NCI-H1436 (cell line): ENCODE results near the gene CEP44.
"Not testable (repeated sequence)": the region's sequence is repeated elsewhere in the genome, so short reads cannot be mapped to it uniquely, and the experiment has no call there.

Source experiments
- DNase-seq: peaks from one replicate; lab custom pipeline; 2025; lab: John Stamatoyannopoulos, UW

CEP44 gene

DNA sequence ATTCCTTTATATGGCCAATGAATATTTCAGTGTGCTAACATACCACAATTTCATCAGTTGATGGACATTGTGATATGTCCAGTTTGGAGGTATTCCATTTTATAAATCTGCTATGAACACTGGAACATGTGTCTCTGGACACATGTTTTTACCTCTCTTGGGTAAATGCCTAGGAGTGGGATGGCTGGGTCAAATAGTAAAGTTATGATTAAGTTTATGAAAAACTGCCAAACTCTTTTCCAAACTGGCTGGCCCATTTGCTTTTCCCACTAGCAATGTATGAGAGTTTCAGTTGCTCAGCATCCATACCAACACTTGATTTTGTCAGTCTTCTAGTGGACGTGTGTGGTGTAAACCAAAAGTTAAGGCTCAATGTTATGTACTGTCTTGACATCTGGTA is 40.5 kb downstream of the CEP44 start:
- no peak for DNase-seq

DNA sequence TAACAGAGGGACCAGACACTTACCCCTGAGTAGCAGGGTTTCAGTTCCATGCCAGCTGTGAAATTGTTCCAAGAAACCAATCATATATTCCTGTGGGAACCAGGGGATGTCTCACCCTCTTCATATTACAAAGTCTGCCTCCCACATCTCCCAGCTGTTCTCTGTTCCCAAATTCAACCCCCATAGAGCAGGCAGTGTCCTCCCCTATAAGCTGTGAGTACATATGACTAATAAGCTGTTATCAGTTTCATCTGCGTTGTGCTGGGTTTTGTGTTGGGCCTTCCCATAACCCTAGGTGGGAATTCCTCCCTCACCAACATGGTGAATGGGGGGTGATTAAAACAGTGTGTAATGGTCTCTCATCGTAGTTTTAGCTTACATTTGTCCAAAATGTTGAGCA is 41.0 kb downstream of the CEP44 start:
- no peak for DNase-seq

DNA sequence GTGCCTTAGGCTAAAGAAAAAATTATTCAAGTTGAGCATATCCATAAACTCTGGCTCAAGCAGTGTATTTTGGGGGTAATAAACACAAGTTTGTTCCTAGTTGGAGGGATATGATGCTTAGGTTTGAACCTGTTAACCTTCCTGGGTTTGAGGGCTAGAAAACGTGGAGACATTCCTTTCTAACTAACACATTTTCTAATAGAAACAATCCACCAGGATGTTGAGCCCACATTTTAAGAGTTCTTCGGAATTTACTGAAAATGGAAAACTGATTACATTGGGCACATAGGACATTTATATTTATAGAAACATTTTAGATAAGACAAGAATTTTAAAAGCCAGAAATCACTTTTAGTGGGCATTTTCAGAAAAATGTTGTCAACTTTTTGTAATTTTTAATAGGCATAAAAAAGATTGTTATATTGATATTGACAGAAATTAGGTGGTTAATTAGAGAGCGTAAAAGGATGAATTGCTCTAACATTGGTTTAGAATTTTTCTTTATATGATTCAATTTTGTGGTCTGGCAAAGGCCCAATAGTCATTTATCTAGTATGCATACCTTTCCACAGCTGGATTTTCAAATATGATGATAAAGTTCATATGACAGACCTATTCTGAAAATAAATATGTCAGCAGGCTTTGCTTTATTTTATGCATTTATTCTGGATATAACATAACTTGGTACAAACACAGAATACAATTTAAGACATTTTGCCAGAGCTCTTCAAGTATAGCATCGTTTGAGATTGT is 49.2 kb downstream of the CEP44 start:
- no peak for DNase-seq

DNA sequence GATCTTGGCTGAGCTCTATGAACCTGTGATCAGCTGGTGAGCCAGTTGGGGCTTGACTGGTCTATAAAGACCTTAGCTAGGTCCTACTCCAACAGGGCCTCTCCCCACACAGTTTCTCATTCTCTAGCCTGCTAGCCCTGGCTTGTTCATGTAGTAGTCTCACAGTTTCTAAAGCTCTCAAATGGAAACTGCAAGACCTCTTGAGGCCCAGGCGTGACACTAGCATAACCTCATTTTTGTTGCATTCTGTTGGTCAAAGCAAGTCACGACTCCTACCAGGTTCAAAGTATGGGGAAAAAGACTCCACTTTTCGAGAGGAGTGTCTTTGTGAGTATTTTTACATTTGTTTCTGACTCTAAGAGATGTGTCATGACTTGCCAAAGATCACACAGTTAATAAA is 50.9 kb downstream of the CEP44 start:
- no peak for DNase-seq

DNA sequence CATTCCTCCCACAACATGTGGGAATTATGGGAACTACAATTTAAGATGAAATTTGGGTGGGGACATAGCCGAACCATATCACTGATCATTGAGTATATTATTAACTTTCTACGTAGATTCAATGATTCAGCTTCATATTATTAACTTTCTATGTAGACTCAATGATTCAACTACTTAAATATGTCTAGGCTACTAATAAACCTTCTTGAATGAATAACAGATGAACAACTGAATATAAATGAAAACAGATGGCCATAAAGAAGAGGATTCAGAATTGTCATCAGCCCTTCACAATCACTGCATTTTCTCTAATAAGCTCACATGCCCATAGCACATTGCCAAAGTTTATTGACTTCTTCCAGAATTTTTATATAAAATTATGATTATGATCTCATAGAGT is 57.0 kb downstream of the CEP44 start:
- DNase-seq = no peak

DNA sequence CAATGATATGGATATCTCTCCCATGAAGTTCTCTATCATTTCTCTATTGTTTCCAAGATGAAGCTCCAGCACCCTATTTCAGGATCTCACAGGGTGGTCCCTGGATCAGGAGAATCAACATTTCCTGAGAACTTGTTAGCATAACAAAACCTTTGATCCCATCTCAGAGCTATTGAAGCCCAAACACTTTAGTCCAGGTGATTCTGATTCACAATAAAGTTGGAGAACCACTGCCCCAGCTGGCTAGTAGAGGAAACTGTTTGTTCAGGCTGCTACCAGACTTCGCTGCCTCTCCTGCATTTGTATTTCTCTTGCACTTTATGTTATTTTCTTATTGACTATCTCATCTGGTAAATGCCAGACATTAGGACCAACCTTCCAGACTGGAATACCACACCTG is 65.4 kb downstream of the CEP44 start:
- DNase-seq = no peak

DNA sequence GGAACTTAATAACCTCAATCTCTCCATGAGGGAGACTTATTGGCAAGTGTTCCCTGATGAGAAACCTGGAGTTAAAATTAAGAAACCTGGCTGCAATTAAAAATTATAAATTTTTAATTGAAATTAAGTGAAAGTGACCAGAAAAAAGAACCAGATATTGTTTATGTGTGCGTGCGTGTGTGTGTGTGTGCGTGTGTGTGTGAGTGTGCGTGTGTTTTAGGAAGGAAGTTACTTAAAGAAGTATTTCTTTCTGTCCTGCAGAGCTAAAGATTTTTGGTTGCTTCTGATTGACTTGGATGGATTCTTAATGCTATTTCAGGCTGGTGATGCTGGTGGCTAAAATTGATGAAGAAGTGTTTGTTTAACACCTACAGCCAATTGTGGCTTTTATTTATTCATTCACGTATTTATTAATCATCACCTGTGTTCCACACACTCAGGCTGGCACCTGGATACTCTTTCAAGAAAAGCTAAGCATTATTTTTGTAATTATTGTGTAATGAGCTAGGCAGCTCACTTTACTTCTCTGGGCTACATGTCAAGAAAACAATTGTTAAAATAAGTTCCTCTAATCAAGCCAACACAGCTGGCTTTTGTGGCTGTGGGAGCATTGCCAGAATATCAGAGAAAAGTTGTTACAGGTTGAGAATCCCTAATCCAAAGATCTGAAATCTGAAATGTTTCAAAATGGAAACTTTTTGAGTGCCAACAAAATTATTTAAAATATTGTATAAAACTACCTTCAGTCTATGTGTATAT is 68.5 kb downstream of the CEP44 start:
- no peak for DNase-seq

DNA sequence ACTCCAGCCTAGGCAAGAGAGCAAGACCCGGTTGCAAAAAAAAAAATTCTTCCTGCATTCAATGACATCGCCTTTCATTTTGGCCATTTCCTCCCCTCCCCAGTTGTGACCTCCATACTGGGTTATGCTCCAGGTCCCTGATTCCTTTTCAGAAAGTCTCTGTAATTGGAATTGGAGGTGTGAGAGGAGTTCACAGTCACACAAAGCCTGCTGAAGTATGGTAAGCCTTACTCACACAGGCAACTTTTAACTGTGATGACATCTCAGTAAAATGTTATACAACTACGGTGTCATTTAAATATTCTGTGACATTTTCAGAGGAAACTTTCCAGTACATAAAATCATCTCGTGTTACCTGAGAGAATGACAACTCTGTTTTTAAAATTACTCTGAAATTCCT is 73.6 kb downstream of the CEP44 start:
- DNase-seq = no peak

DNA sequence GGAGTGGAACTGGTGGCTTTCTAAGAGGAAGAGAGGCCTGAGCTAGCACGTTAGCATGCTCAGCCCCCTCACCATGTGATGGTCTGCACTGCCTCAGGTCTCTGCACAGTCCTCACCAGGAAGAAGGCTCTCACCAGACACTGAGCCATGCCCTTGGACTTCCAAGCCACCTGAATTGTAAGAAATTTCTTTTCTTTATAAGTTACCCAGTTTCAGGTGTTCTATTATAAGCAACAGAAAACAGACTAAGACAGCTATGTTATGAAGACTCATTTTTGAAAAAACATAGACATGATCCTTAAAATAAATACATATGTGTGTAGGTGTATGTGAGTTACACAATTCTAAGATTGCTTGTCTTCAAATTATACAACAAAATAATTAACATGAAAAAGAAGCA is 74.7 kb downstream of the CEP44 start:
- no peak for DNase-seq

DNA sequence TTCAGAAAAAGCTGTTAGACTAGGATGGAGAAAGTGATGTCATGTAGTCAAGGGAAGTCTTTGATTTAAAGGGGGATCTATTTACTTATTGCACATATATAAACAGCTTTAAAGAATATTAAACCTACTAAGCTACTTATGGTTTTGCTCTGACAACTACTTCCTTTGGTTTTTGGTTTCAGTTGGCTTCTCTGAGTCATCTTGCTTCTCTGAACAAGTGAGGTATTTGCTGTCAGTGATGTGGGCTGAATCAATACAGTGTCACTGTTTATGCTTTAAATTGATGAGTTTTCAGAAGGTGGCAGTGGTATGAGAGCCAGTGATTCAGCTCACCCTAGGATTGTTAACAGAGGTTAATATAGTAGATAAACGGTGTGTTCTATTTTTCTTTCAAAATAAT is 75.1 kb downstream of the CEP44 start:
- no peak for DNase-seq

DNA sequence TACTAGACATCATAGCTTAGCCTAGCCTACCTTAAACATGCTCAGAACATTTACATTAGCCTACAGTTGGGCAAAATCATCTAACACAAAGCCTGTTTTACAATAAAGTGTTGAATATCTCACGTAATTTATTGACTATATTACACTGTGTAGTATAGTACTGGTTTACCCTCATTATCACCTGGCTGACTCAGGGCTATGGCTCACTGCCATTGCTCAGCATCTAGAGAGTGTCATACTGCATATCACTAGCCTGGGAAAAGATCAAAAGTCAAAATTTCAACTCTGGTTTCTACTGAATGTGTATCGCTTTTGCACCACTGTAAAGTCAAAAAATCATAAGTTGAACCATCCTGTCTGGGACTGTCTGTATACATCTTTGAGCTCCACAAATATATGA is 78.6 kb downstream of the CEP44 start:
- no peak for DNase-seq

DNA sequence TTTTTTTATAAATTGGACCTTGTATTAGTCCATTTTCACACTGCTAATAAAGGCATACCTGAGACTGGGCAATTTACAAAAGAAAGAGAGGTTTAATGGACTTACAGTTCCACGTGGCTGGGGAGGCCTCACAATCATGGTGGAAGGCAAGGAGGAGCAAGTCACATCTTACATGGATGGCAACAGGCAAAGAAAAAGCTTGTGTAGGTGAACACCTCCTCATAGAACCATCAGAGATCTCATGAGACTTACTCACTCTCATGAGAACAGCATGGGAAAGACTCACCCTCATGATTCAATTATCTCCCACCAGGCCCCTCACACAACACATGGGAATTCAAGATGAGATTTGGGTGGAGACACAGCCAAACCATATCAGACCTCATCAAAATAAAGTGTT is 80.1 kb downstream of the CEP44 start:
- DNase-seq = not testable (repeated sequence)

DNA sequence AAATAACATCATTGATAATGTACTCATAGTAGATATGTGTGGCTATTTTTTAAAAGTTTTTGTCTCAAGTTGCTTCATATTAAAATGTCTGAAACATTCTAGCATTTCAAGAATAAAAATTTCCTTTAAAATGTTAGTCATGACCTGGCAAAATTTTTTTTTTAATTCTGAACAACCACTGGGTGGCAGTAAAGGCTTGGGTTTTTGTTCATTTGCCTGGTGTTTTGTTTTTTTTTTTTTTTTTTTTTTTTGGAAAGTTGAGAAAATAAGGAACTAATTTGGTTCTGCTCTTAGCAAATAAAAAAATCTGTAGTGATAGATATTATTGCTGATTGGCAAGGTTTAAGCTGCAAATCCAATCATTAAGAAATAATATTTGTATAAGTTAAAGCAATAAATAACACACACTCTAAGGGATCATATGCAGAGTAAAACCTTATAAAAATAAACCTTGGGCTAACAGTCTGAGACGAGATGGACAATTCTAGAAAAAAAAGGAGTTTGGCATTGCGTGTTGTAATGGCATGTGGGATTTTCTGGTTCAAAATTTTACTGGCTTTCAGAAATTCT is 81.4 kb downstream of the CEP44 start:
- DNase-seq = no peak

DNA sequence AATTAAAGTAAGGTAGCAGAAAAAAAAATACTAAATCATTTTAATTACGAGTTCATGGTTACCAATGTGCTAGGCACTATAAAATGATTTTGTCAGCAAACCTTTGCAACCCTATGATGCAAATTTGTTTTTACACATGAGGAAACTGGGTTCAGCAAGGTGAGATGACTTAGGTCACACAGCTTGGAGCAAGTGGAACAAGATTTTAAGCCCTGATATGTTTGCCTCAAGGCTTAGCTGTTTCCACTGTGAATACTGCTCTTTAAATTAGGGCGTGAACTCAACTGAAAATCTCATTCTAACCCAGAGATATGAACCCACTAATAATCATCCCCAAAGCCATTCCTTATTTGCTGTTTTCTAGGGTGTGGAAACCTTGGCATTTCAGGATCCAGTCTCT is 86.3 kb downstream of the CEP44 start:
- no peak for DNase-seq

DNA sequence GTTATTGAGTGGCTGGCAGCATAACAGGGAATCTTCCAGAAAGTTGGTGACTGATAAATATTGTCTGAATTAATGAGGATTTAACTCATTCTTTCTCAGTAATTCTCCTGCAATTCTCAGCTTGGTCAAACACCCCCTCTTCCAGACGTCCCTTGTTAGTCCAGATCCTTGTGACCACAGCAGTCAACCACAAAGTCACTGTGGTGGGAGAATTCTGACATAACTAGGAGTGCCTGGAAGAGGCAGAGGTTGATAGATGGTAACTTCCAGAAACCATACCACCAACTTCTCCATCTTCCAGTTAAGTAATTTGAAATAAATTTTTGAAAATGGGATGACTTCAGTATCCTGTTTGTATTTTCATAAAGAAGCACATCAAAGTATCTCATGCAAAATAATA is 90.1 kb downstream of the CEP44 start:
- DNase-seq = no peak

DNA sequence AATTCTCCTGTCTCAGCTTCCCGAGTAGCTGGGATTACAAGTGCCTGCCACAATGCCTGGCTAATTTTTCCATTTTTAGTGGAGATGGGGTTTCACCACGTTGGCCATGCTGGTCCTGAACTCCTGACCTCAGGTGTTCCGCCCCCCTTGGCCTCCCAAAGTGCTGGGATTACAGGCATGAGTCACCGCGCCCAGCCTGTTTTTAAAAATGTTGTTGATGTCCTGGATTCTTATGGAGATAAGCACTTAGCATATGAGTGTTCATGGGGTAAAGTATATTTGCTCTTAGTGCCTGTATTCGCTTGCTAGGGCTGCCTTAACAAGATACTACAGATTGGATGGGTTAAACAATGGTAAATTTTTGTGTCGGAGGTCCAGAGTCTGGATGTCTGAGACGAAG is 91.7 kb downstream of the CEP44 start:
- no peak for DNase-seq

DNA sequence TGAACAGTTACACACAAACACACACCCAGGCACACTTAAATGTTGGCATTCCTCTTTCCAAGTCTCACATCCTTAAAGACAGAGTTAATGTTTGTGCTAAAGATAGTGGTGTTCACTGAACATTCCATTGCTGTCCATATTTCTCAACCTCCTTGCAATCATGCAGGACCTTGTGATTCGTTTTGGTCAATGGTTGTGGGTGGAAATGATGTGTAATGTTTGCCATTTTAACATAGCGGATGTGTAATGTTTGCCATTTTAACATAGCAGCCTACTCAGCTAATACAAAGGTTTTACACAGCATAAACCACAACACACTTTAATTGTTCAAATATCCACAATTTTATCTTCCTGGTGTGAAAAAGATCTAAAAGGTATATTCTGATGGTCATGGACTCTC is 93.9 kb downstream of the CEP44 start:
- DNase-seq = no peak

DNA sequence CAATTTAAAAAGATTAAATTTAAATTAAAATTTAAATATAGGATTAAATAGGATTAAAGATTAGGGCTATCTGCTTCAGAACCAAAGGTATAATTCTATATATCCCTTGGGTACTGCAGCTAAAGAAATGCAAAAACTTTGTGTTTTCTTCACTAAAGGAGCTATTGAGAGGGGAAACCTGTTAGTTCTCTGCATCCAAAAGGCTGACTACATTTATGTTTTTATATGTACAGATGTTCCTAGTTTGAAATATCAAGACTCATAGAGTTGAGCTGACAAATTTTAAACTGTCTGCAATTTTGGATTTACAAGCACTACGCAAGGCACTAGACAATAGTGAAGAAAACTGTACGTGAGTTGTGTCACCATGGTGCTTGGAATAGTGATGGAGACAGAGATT is 95.2 kb downstream of the CEP44 start:
- DNase-seq = no peak

DNA sequence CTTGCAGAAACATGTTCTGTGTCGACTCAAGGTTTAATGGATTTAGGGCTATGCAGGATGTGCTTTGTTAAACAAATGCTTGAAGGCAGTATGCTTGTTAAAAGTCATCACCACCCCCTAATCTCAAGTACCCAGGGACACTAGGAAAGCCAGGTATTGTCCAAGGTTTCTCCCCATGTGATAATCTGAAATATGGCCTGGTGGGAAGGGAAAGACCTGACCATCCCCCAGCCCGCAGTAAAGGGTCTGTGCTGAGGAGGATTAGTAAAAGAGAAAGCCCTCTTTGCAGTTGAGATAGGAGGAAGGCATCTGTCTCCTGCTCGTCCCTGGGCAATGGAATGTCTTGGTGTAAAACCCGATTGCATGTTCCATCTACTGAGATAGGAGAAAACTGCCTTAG is 96.5 kb downstream of the CEP44 start:
- DNase-seq = not testable (repeated sequence)

DNA sequence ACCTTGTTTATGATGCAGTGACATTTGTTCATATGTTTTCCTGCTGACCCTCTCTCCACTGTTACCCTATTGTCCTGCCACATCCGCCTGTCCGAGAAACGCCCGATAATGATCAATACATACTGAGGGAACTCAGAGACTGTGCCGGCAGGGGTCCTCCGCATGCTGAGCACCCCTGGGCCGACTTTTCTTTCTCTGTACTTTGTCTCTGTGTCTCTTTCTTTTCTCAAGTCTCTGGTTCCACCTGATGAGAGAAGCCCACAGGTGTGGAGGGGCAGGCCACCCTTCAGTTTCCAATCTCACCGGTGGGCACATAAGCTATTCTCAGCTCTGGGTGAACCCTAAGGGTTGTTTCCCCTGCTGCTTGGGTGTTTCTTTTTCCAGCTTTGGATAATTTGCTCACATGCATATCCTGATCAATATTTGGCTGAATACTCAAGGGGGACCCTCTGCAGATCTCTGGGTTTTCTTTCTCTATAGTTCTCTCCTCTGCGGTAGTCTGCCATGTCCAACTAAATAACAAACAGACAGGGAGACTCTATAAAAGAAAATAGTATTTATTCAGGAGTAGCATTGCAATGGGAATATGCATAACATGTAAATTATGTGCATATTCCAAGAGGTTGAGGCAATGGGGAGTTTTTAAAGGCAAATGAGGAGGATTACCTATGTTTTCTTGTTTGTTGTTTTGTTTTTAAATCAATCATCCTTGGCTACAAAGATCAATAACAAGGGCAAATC is 97.2 kb downstream of the CEP44 start:
- no peak for DNase-seq

DNA sequence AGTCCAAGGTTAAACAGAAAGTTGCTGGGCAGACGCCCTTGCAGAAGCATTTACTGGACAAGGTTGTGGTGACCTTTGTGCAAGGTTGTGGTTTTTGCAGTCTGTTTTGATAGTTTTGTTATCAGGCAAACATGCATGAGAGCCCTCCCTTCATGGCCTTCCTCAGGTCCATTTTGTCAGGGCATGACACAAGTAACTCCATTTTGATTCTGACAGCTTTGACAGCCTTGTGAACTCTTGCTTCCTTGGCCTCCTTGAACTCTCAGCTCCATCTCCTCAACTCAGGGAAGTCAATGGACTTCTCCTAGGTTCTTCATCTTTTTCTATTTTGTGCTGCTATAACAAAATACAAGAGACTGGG is 97.7 kb downstream of the CEP44 start:
- DNase-seq = no peak
